ENCODE data around the gene CHP1.
"Not testable (repeated sequence)": the region's sequence is repeated elsewhere in the genome, so short reads cannot be mapped to it uniquely, and the experiment has no call there.

Gene CHP1

GRCh38 chr15:41258750-41259471 lies 27.8 kb downstream of the CHP1 start:
- DNase-seq, result no peak

GRCh38 chr15:41259546-41260189 lies 28.6 kb downstream of the CHP1 start:
- no peak for DNase-seq

- not testable (repeated sequence) for DNase-seq
Observed at GRCh38 chr15:41260924-41261323, 29.9 kb downstream of the CHP1 start.

GRCh38 chr15:41262571-41262970 lies 31.5 kb downstream of the CHP1 start:
- DNase-seq, result no peak

GRCh38 chr15:41263891-41264351 lies 32.9 kb downstream of the CHP1 start:
- no peak for DNase-seq

- no peak for DNase-seq
Observed at GRCh38 chr15:41269887-41270286, 38.8 kb downstream of the CHP1 start.

GRCh38 chr15:41276831-41277230 lies 45.8 kb downstream of the CHP1 start:
- DNase-seq, result no peak

DNA sequence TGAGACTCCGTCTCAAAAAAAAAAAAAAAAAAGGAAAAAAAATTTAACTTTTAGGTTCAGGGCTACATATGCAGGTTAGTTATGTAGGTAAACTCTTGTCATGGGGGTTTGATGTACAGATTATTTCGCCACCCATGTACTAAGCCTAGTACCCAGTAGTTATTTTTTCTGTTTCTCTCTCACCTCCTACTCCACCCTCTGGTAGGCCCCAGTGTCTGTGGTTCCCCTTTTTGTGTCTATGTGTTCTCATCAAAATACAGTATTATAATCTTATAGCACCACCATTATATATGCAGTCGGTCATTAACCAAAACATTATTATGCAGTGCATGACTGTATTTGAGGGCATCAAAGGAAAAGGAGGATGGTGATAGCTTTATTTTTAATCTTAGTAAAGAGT lies 47.3 kb downstream of the CHP1 start:
- no peak for DNase-seq

DNA sequence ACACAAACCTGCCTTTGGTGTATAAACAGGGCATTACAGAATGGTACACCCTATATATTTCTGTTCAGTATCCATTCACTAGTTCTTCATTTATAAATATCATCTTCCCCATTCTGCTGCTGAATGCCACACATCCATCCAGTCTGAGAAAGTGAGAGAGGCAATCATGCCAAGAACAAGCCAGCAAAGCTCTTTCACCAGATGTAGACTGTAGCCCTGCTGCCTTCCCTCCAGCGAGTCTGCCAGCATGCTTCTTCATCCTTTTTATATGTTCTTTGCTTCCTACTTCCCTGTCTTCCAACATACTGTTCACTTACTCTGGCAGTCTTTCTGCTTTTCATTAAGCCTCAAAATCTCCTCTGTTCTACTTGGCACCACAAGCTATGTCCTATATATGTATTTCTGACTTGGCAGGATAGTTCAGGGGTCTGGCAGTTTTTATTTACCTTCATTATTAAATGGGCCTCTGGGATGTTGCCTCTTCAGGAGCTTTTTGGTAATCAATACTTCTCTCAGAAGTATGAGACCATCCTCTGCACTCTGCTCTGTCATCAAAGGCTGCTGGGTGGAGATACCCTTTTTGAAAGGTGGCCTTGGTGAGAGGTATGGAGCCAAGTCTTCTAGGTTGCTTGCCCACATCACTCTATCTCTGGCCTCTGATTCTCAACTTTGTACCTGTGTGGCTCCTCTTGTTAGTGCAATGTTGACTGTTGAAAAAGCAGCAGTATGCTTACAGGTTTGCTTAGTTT lies 48.6 kb downstream of the CHP1 start:
- no peak for DNase-seq

GRCh38 chr15:41281236-41281635 lies 50.2 kb downstream of the CHP1 start:
- no peak for DNase-seq

DNA sequence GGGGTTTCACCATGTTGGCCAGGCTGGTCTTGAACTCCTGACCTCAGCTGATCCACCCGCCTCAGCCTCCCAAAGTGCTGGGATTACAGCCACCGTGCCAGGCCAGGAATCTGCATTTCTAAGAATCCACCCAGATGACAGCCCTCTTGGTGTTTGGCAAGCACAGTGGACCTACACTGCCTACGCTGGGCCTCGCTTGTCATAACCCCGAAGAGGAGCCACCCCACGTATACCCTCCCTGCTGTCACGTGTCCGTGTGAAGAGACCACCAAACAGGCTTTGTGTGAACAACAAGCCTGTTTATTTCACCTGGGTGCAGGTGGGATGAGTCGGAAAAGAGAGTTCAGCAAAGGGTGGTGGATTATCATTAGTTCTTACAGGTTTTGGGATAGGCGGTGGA lies 51.4 kb downstream of the CHP1 start:
- DNase-seq, result not testable (repeated sequence)

DNA sequence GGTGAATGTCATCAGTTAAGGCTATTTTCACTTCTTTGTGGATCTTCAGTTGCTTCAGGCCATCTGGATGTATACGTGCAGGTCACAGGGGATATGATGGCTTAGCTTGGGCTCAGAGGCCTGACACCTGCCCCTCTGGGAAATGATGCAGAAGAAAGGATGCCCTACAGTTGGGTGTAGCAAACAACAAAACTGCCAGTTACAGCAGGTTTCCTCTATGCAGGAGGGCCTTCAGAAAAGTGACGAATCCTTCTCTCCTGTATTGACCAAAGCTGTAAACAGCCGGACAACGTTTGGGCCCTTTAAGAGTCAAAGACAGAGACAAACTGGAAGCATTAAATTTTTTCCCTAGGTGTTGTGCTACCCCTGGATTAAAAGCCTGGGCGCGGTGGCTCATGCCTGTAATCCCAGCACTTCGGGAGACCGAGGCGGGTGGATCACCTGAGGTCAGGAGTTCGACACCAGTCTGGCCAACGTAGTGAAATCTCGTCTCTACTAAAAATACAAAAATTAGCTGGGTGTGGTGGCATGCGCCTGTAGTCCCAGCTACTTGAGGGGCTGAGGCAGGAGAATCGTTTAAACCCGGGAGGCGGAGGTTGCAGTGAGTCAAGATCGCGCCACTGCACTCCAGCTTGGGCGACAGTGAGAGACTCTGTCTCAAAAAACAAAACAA lies 52.0 kb downstream of the CHP1 start:
- DNase-seq, result not testable (repeated sequence)

DNA sequence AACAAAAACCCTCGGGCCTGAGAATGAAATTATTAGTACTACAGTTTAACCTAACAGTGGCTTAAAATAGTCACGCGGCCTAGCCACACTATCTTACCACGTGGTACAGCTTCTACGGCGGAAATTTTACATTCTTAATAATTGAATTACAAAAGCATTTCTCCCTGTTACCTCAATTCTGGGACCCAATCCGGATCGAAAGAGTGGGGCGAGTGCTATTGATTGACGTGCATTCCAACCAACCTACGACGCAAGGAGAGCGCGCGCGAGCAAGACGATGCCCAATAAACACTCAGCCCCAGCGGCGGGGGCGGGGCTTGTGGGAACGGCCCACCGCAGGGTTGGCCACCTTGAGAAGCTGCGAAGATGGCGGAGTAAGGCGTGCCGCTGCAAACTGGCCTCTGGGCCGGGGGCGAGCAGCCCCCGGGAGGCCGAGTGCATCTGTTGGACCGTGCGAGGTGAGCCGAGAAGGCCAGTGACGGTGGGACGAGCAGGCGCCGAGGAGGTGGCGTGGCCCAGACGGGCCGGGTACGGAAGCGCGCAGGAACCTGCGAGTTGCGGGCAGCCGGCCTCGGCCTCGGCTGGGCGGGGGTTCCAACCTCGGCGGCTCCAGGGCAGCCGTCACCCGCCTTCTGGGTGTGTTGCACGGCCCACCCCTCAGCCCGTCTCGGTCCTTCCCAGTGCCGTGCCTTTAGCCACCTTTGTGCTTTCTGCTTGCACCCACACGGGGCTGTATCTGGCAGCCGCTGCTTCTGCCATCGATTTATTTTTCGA lies 52.8 kb downstream of the CHP1 start:
- peak; percentile 69 for DNase-seq

DNA sequence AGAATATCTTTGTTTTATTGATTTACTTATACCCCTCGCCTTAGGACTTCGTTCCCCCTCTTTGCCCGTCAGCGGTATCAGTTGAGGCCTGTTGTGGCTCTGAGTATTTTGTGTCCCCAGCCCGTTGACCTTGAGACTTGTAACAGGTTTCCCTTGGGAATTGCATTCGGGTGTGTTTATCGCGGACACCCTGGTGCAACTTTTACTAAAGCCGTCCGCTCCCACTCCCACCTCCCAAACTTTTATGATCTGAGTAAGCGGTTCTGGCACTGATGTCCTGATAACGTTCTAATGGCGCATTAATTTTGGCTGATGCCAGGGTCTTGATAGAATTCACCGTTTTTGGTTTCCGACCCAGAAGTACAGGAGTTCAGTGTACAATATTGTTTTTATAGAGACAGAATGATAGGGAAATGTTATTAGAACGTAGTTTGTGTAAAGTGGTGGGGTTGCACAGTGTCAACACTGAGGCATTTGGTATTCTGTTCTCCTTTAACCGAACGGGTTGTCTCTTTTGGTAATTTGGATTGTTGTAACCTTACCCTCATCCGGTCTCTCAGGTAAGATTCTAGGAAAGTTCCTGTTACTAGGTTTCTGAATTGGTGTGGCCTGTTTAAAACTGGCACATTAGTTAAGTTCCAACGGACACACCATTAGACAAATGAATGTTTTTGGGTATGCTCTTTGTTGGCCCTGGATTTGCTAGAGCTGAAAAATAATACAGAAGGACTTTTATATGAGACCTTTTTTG lies 53.5 kb downstream of the CHP1 start:
- DNase-seq, result no peak

GRCh38 chr15:41285285-41285684 lies 54.2 kb downstream of the CHP1 start:
- no peak for DNase-seq

DNA sequence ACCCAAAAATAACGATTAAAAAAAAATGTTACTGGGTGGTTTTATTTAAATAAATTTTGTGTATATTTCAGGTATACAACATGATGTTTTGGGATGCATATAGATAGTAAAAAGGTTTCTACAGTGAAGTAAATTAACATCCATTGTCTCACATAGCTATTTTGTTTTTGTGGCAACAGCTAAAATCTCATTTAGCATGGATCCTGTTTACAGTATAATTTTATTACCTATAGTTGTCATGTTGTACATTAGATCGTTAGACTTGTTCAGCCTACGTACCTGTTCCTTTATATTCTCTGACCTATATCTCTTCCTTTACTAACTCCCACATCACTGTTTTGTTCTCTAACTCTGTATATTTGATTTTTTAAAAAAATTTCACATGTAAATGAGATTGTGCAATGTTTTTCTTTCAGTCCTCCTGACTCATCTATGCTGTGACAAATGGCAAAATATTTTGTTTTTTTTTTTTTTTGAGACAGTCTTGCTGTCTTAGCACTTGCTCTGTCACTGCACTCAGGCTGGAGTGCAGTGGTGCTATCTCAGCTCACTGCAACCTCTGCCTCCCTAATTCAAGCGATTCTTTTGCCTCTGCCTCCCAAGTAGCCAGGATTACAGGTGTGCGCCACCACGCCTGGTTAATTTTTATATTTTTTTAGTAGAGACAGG lies 55.7 kb downstream of the CHP1 start:
- DNase-seq, result no peak

GRCh38 chr15:41288464-41288863 lies 57.4 kb downstream of the CHP1 start:
- no peak for DNase-seq

GRCh38 chr15:41289953-41290352 lies 58.9 kb downstream of the CHP1 start:
- no peak for DNase-seq

DNA sequence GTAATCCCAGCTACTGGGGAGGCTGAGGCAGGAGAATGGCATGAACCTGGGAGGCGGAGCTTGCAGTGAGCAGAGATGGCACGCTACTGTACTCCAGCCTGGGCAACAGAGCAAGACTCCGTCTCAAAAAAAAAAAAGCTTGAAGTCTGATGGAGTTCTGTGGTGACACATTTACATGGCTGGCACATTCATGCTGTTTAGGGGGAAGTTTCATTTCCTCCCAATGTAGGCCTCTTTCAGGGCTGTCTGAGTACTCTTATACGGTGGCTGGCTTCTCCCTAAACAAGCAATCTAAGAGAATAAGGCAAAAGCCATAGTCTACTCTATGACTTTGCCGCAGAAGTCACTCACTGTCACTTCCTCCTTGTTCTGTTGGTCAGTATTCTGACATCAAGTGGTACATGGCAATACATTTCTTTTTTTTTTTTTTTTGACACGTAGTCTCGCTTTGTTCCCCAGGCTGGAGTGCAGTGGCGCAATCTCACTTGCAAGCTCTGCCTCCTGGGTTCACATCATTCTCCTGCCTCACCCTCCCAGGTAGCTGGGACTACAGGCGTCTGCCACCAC lies 60.1 kb downstream of the CHP1 start:
- DNase-seq, result no peak

GRCh38 chr15:41292521-41292920 lies 61.5 kb downstream of the CHP1 start:
- DNase-seq, result no peak

- not testable (repeated sequence) for DNase-seq
Observed at GRCh38 chr15:41301139-41301538, 70.1 kb downstream of the CHP1 start.

Measured in NCI-H2029 treated with DMSO at 0.1 percent for 48 hours (cell line).